HK-2 (cell line): Measurements from ENCODE around the gene ADAMTS17.

Experiments
- DNase-seq: peaks from one replicate; pipeline ENCODE4 v3.0.0-alpha.2; 2018; ENCODE audit not compliant: unreplicated experiment

ADAMTS17 gene

DNA sequence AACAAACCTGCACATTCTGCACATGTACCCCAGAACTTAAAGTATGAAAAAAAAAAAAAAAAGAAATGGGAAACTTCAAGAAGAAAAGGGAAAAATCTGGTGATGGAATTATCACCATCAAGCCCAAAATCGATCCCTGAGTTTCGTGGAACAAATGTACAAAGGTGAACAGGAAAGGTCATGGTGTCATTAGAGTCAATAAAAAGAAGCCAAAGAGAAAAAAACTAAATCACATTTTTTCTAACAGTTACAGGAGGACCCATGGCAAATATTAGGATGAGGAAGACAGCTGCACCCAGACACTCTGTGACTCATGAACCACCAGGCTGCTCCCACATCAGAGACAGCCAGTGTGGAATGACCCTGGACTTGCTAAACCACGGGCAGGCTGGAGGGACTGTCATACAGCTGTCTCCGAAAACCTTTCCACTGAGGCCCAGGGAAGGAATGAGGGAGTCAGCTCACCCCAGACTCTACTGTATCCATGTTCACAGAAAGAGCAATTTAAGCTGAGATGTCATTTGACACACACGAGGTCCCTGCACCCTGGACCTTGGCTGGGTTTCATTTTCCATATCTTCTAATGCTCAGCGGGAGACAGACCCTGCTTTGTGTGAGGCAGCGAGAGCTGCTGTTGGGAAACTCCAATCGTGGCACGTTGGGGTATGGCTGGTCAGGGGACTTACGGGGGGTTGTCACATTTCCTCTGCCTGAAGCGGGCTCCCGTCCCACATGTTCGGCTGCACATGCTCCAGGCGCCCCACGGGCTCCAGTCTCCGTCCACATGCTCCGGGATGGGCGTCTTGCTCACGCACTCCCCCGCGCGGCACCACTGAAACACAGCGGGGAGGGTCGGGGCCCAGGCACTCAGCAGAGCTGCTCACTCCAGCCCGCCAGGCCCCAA is 210.2 kb downstream of the ADAMTS17 start:
- DNase-seq: no peak

DNA sequence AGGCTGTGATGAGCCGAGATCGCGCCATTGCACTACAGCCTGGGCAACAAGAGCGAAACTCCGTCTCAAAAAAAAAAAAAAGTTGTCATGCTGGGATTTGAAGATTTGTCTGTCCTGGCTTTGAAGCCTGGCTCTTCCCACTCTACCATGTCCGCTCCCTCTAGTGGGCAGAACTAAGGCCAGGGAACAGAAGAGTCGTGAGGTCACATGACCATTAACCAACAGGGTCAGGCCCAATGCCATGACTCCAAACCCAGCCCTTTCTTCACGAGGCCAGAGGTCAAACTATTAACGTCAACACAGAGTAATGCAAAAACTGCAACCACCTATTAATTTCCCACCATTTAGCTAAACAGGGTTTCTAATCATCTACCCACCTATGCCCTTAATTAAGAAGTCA is 212.1 kb downstream of the ADAMTS17 start:
- no peak for DNase-seq

GRCh38 chr15:100125401-100126191 is 216.2 kb downstream of the ADAMTS17 start:
- DNase-seq: no peak

DNA sequence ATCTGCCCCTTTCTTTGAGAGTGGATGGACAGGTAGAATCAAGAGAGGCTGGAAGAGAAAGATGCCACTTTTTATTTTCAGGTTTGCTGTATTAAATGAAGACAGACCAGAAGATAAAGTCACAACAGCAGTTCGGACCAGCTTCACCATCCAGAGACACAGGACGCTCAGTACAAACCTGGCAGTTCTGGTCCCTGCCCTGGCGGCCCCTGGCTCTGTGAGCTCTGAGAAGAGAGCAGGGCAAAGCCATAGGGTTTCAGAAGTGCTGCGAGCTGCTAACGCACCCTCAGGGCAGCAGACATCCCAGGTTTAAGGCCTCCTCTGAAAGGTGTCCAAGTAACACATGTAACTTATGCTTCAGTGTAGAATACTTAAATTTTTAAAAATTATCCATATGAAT is 216.8 kb downstream of the ADAMTS17 start:
- DNase-seq: no peak

DNA sequence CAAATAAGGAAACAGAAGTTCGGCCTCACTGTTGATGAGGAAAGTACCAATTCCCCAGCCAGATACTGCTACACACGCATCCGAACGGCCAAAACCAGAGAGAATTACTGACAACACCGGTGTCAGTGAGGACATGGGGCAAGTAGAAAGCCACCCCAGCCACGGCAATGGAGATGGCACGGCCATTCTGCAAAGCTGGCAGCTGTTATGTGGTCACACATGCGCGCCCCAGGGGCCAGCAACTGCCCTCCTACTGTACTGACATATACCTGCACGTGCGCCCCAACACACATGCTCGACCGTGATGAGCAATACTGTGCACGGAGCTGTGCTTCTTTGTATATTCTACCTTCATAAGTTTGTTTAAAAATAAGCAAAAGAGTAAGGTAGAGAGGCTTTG is 217.4 kb downstream of the ADAMTS17 start:
- no peak for DNase-seq

- DNase-seq: no peak
Measured at GRCh38 chr15:100123611-100124010, 218.2 kb downstream of the ADAMTS17 start.

GRCh38 chr15:100121285-100121684 is 220.5 kb downstream of the ADAMTS17 start:
- no peak for DNase-seq

DNA sequence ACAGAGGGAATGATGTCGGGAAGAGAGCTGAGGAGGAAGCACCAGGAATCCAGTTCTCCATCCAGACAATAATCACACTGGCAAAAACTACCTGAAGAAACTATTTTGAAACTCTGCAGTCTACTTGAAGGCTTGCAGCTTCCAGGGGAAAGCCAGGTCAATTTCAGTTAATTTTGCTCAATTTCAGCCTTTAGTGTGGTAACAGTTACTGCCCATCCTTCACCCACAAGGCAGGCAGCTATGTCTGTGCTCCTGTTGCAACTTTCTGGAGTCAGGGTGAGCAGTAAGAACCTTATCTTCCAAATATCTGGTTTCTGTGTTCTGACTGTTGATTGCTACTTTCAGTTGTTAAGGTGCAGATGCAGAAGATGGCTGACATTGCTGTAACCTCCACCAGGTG is 221.7 kb downstream of the ADAMTS17 start:
- no peak for DNase-seq

- no peak for DNase-seq
Measured at GRCh38 chr15:100118546-100118945, 223.2 kb downstream of the ADAMTS17 start.

DNA sequence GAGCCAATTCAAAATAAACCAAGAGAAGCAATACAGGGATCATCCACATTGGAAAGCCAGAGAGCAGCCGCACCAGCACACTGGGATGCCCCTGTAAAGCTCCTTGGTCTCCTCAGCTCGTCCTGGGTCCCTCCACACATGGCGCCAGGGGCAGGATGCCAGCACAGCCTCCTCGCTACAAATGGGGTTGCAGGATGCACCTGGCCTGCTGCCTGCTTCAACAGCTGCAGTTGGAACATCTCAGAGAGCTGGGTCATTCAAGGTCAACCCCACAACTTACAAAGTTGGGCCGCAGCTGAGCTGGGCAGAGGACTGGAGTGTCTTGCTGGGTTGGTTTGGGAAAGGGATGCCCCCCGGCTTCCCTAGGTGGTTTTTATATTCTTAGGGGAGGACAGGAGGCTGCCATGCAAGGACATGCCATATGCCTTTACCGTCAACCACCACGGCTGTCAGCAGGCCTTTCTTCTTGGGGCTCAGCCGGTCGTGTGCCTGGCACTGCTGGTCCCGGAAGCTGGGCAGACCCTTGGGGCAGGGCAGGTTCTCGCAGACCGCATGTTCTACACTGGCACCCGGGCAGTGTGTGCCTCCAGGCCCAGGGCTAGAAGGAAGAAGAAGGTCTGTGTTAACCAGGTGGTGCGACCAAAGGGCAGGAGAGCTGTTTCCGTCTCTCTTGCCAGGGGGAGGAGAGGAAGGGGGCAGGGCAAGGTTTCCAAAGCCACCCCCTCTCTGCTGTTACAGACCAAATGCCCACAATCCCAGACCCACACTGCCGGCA is 225.2 kb downstream of the ADAMTS17 start:
- no peak for DNase-seq

- no peak for DNase-seq
Measured at GRCh38 chr15:100115711-100116090, 226.1 kb downstream of the ADAMTS17 start.

DNA sequence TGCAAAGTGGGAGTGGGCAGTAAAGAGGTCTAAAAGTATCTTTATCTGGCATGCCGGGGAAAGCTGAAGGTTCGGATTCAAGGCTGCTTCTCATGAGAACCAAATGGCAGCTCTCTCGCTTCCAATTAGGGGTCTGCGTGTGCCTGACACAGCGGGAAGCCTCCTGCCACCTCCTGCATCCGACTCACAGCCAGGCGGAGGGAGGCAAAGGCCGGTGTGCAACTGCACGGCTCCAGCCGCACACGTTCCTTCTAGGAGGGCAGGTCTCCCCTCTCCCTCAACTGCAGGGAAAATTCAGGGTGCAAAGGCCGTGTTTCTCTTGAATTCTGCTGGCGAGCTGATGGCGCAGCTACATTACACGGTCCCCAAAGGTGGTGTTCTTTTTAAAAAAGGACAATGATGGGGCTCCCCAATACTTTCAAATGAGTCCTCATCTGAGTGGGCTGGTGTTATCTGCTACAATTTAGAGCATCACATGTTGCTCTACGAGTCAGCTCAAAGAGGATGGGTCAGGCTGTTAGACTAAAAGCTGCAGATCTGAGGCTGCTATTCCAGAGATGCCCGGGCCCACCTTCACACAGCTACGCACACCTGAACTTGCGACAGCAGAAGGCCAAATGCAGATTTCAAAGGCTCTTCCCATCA is 226.6 kb downstream of the ADAMTS17 start:
- no peak for DNase-seq

DNA sequence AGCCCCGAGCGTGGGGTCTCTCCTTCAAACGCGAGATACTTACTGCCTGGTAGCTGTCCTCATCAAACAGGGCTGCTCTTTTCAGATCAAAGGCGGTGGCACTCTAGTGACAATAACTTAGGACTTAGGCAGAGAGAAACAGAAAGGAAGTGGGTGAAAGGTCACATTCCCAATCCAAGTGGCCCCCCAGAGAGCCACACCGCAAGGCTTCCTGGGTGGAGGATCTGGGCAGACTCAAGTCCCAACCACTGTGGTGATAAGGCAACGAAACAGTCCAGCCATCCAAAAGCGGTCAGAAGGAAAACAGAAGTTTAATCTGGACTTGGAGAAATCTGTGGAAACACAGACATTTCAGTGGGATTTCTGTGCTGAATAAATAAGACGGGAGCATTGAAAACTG is 227.2 kb downstream of the ADAMTS17 start:
- no peak for DNase-seq

- no peak for DNase-seq
Measured at GRCh38 chr15:100114100-100114499, 227.7 kb downstream of the ADAMTS17 start.

DNA sequence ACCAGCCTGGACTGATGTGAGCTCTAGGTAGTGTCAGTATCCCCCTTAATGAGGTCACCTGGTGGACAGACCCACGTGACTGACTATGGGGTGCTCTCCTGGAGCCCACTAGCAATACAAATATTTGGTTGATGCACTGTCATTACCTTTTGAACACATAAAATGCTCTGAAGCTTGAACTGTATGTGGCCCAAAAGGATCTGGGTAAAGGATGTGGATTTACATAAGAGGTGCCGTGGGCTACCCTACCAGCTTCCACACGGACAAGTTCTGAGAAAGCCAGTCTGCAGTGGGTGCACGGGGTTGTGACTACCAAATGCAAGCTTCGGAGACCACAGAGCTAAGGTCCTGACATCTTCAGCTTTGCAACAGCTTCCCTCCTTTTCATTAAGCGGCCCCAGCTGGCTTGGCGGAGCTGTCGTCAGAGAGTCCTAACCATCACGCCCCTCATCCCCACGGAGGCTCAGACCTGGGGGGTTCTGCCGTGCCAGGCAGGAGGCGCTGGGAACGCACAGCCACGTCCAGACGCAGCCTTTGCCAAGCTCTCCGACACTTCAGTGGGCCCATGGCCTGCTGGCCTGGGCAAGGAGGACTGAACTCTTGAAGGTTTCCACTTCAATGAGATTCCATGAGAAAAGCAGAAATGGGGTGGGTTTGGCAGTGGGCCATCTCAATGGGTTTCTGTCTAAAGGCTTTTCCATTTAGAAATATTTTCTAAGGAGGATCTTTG is 228.3 kb downstream of the ADAMTS17 start:
- no peak for DNase-seq

DNA sequence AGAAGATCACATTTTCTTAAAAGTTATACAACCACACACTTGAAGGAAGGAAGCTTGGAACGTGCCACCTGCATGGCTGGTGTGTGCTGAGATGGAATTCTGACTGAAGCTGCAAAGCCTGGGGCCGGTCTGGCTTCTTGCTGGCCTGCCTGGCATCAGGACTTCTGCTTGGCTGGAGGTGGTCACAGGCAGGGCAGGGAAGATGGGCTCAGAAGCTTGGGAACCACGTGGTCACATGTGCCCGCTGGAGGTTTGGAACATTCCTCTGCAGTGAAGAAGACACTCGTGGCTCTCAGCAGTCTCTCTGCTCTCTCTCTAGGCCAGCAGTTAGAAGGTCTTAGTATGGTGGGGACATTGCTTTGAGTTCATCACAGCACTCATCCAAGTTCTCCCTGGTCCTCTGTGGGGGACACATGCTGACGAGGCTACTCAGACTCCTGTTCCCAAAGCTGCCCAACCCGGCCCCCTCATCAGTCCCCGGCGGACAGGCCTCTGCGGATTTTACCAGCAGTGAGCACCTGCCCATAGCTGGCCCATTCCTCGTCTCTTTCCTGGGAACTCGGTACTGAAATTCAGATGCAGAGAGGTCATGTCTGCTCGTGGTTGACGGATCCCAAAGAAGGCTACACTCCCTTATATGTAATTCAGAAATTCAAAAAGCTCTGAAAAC is 229.0 kb downstream of the ADAMTS17 start:
- no peak for DNase-seq

DNA sequence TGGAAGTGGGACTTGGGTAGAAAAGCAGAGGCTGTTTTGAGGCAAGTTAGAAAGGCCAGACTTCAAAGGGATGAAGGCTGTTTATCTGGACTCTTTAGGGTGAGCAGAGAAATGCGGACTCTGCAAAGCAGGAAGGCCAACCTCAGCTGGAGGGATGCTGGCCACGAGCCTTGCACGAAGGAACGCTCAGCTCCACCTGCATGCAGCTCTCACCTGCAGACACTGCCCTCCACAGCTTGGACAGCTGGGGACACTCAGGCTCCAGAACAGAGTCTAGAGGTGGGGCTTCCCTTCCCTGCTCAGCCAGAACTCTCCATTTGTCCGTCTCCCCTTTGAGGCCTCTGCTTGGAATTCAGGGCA is 229.7 kb downstream of the ADAMTS17 start:
- DNase-seq: no peak

DNA sequence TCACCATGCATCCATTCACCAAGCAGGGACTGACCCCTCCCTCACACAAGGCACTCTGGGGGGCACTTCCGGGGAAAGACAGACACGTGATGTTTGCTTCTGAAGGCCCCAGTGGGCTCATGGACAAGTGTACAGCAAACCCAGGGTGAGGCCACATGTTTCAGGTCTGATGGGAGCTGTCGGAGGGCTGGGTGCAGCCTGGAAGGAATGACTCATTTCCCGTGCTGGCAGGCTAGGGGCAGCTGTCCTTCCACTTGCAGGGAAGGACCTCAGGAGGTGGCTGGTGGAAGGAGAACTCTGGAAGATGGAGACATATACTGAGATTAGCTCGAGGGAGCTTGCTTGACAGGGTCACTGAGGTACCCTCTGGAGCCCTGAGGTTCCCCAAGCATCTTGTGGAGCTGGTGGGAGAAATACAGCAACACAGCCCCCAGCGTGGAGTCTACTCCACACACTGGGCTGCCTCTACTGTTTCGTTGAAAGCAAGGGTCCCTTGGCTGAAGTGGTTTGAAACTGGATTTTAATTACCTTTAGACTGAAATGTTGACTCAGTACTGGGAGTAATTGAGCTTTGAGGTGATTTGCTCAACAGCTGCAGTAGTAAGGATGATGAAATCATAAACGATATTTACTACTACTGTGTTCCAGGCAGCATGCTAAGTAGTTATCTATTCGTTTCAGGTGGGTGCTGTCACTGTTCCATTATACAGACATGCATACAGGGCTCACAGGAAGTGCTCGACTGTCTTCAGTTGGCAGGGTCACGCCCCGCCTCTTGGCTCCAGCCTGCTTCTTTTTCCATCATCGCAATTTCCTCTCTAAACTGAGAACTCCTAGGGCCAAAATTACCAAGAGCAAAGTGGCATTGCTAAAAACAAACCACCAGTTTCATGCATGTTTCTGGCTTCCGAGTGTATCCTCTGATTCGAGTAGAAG is 230.4 kb downstream of the ADAMTS17 start:
- peak; percentile 50 for DNase-seq

- no peak for DNase-seq
Measured at GRCh38 chr15:100109486-100110035, 232.2 kb downstream of the ADAMTS17 start.
